GM12872 (cell line): ENCODE data around the gene GFOD2.

ENCODE experiments used
- TF ChIP-seq, protein P1 (sequence below): IDR thresholded peaks from 3 replicates; pipeline ENCODE4 v1.5.1; 2011; ENCODE audit warnings: low read depth, mild to moderate bottlenecking, low read length, moderate library complexity; ENCODE audit not compliant: insufficient read depth

Gene GFOD2

GRCh38 chr16:67667453-67667816 lies 51.7 kb downstream of the GFOD2 start:
- TF ChIP-seq, protein P1, sequence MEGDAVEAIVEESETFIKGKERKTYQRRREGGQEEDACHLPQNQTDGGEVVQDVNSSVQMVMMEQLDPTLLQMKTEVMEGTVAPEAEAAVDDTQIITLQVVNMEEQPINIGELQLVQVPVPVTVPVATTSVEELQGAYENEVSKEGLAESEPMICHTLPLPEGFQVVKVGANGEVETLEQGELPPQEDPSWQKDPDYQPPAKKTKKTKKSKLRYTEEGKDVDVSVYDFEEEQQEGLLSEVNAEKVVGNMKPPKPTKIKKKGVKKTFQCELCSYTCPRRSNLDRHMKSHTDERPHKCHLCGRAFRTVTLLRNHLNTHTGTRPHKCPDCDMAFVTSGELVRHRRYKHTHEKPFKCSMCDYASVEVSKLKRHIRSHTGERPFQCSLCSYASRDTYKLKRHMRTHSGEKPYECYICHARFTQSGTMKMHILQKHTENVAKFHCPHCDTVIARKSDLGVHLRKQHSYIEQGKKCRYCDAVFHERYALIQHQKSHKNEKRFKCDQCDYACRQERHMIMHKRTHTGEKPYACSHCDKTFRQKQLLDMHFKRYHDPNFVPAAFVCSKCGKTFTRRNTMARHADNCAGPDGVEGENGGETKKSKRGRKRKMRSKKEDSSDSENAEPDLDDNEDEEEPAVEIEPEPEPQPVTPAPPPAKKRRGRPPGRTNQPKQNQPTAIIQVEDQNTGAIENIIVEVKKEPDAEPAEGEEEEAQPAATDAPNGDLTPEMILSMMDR = no peak

DNA sequence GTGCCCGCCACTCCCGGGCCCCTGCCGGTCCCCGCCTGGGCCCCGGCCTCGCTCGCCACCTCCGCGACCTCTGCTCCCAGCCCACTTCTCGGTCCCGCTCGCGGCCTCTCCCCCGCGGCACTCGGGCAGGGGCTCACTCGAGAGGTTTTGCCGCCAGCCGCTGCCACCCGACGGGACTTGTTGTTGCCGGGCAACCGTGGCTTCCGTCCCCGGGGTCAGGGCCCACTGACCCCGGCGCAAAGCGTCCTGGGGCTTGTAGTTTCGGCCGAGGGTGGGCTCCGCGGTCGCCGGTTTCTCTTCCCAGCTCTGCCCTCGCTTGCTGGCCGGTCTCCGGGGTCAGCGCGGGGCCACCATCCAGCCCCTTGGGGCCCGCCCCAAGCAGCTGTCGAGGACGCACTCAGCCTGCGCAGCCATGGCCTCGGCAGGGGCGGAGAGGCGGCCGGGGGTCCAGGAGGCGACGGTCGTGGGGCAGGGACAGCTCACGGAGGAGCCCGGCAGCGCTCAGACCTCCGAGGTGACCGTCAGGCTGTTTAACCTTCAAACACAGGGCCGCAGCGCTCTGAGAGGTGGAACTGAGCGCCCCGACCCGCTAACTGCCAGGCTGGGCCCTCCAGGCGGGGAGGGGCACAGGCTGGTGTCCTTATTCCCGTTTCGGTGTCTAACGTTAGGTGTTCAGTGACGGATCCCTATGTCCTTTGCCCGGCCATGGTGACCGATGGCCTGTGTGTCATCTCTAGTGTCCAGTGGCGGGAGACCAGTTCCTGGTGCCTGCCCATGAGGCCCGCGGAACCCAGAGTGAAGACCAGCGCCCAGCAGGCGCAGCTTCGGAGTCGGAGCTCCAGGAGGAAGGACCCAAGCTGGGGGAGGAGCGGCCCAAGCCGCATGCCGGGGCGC lies 52.3 kb downstream of the GFOD2 start, which contains the start of the genes C16orf86 and ENKD1:
Gene C16orf86, plus strand, starts transcription at position 256 of the 894 bp plus-strand sequence. Its CDS starts 157 bp downstream, at position 413.
Gene ENKD1, minus strand, starts transcription at position 192 of the 894 bp plus-strand sequence. CDS start 308 bp downstream, outside the sequence.
- TF ChIP-seq, protein P1 = no peak

DNA sequence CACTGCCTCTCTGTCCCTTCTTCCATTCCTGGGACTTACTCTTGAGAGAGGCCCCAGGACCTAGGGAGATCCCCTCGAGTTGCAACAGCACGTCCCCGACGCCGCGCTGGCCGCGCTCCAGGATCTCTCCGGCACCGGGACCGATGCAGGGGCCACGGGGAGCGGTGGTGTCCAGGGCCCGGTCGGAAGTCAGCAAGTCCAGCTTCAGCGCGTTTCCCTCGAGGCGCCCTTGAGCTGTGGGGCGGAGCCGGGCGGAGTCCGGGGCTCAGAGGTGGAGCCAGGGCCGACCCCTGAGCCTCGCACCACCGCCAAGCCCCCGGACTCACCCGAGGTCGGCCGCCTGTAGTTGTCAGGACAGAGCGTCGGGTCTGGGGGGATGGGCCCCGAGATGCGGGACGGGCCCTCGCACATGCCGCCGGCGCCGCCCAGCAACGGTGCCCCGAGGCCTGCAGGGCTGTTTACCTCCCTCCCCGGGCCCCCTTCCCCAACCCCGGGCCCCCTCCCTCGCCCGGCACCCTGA lies 53.0 kb downstream of the GFOD2 start:
- TF ChIP-seq, protein P1 = no peak

DNA sequence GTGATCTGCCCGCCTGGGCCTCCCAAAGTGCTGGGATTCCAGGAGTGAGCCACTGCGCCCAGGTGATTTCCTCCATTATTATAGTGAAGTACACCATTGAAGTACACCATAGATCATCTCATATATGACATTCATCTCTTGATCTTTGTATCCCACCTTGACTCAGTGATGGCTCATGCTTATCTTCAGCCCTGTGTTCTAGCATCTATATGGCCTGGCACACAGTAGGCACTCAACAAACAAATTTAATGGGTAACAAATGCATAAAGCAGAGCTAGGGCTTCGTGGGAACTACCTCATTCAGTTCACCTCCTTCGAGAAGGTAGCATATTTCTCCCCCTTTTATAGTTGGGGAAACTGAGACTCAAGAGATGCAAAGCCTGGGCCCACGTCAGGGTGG lies 53.5 kb downstream of the GFOD2 start:
- TF ChIP-seq, protein P1 = no peak

- TF ChIP-seq, protein P1 = no peak
Observed at GRCh38 chr16:67664871-67665270, 54.2 kb downstream of the GFOD2 start.

DNA sequence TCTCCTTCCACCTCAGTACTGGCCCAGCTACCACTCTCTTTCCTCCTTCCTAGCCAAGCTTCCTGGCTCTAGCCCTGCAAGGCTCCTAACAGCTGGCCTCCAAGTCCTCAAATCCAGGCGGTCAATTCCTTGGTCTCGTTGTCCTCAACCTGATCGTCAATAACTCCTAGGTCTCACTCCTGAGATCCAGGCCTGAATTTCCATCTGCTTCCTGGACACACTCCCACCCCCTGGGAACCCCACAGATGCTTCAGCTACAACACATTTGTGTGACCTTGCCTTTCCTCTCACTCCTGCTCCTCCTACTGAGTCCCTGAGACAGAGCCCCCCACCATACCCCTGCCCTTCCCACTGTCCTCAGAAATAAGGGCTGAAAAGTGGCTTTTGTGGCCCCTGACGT lies 54.9 kb downstream of the GFOD2 start:
- TF ChIP-seq, protein P1 = no peak

DNA sequence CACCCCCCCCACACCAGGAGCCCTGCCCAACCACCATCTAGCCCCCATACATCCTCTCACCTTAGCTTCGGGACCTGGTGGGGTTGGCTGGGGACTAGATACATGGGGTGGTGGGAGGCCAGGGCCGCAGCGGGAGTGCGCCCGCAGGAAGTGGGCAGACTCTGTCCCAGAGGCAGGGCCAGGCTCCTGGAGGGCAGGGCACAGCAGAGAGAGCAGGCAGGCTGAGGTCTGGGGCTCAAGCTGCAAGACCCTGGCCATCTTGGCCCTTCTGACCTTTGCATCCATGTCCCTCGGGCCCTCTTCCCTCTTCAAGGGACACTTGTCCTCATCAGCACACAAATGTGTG lies 55.3 kb downstream of the GFOD2 start:
- TF ChIP-seq, protein P1 = no peak
